ENCODE data around the gene YPEL5.

DNA sequence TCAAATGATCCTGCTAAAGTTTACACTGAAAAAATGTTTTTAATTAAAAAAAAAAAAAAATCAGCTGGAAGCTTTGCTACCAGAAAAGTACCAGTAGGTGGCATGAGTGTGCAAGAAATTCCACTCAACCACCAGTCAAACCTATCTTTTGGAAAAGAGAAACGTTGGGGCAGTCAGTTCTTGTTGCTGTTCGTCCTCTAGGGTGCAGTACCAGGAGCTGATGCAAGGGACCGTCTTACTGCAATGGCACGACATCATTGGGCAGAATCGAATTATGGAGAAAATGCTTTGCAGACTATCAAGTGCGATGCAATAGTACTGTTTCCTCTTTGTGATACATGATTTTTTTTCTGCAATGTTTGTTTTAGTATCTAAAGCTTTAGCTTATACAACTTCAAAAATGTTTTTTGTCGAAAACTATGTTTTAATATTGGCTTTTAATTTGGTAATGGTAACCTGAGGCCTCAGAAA lies 18.3 kb downstream of the YPEL5 start:
- TF ChIP-seq, protein P1, sequence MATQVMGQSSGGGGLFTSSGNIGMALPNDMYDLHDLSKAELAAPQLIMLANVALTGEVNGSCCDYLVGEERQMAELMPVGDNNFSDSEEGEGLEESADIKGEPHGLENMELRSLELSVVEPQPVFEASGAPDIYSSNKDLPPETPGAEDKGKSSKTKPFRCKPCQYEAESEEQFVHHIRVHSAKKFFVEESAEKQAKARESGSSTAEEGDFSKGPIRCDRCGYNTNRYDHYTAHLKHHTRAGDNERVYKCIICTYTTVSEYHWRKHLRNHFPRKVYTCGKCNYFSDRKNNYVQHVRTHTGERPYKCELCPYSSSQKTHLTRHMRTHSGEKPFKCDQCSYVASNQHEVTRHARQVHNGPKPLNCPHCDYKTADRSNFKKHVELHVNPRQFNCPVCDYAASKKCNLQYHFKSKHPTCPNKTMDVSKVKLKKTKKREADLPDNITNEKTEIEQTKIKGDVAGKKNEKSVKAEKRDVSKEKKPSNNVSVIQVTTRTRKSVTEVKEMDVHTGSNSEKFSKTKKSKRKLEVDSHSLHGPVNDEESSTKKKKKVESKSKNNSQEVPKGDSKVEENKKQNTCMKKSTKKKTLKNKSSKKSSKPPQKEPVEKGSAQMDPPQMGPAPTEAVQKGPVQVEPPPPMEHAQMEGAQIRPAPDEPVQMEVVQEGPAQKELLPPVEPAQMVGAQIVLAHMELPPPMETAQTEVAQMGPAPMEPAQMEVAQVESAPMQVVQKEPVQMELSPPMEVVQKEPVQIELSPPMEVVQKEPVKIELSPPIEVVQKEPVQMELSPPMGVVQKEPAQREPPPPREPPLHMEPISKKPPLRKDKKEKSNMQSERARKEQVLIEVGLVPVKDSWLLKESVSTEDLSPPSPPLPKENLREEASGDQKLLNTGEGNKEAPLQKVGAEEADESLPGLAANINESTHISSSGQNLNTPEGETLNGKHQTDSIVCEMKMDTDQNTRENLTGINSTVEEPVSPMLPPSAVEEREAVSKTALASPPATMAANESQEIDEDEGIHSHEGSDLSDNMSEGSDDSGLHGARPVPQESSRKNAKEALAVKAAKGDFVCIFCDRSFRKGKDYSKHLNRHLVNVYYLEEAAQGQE (IDR thresholded peaks at IDR 0.05; ENCODE audit: insufficient read depth in 1 of 2, low read depth in 2 of 2, low read length in 1 of 2): no peak
- TF ChIP-seq, protein P2, sequence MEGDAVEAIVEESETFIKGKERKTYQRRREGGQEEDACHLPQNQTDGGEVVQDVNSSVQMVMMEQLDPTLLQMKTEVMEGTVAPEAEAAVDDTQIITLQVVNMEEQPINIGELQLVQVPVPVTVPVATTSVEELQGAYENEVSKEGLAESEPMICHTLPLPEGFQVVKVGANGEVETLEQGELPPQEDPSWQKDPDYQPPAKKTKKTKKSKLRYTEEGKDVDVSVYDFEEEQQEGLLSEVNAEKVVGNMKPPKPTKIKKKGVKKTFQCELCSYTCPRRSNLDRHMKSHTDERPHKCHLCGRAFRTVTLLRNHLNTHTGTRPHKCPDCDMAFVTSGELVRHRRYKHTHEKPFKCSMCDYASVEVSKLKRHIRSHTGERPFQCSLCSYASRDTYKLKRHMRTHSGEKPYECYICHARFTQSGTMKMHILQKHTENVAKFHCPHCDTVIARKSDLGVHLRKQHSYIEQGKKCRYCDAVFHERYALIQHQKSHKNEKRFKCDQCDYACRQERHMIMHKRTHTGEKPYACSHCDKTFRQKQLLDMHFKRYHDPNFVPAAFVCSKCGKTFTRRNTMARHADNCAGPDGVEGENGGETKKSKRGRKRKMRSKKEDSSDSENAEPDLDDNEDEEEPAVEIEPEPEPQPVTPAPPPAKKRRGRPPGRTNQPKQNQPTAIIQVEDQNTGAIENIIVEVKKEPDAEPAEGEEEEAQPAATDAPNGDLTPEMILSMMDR (IDR thresholded peaks at IDR 0.05): peak; percentile 92

Data from Panc1 (cell line).